ENCODE data around the gene PODXL2. TPM values are rescaled to one million over a fixed set of nuclear protein-coding genes. Genes with fewer than 3 reads are reported as not detected.

Gene PODXL2
- total and polyA plus RNA-seq, 2 of the 8 experiments (the other 6 are each of a cell fraction or from before 2014, with no cell fraction given): 27.6 to 31.6 TPM

DNA sequence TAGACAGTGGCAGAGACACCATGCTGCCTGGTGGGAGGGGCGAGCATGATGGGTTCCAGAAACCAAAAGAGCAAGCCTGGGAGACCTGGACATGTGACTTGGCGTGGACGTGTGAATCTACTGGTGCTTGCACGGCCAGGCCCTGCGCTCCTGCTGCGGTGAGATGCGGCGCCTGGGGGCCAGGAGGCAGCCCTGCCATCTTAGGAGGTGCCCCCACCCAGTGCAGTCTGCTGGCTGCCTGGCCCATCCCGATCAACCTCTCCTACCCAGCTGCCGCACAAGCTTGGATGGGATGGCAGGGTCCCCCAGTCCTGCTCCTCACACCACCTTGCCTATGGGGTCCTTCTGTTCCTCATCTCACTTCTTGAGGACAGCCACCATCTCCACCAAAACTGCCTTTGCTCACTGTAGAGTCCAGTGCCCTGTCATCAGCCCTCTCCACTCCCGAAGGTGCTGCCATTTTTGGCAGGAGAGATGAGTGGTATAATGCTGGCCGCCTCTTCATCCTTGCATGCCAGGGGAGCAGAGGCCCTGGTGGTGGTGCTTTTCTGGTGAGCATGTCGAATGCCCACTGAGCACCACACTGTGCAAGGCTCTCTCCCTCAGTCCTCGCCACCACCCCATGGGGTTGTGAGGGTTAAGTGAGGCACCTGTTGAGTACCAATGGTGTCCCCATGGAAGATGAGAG lies 40.7 kb downstream of the PODXL2 start:
- Histone ChIP-seq H2BK12ac (ENCODE audit: low read depth, low read length) (no peak overlapping the region), H3K18ac (ENCODE audit: extremely low read depth, low read length) (no peak overlapping the region), H3K36me3 (ENCODE audit: control insufficient read depth in 2 of 4, insufficient read depth in 4 of 4, low read length in 3 of 4) (peaks cover 0 to 3% (median 0%) of the 10 kb centered on the region in 4 experiments; a peak in 1 of 8 replicates), H3K23ac (ENCODE audit: insufficient read length) (no peak overlapping the region), H2BK20ac (ENCODE audit: low read length) (no peak overlapping the region), H3K56ac (replicated peaks; ENCODE audit: insufficient read length, low read depth, low read length) (no peak overlapping the region), H4K8ac (ENCODE audit: extremely low read depth, insufficient read depth, low read length) (no peak overlapping the region), H3K14ac (ENCODE audit: insufficient read length) (no peak overlapping the region), H4K20me1 (replicated peaks in 1 of 2; ENCODE audit: control insufficient read depth in 1 of 2, insufficient read depth in 2 of 2, low read length in 2 of 2) (no peaks in the 10 kb centered on the region), H3K4me1 (replicated peaks in 1 of 4; ENCODE audit: control insufficient read depth in 3 of 4, insufficient read depth in 4 of 4, low read length in 3 of 4) (peaks cover 0 to 14% (median 10%) of the 10 kb centered on the region in 4 experiments; a peak in 6 of 7 replicates), H2BK120ac (replicated peaks; ENCODE audit: low read depth, low read length) (no peak overlapping the region), H2BK15ac (ENCODE audit: low read length) (no peak overlapping the region), H3K9ac (replicated peaks in 1 of 4; ENCODE audit: extremely low read depth in 1 of 4, low read depth in 3 of 4, low read length in 3 of 4) (no peak overlapping the region), H3K79me1 (ENCODE audit: low read depth, low read length) (no peaks in the 10 kb centered on the region), H3K27ac (ENCODE audit: low read depth, low read length) (no peak overlapping the region), H4K5ac (ENCODE audit: insufficient read length, low read depth, low read length) (no peak overlapping the region), H2AFZ (ENCODE audit: low read length) (no peak overlapping the region), H2BK5ac (ENCODE audit: low read depth, low read length) (no peak overlapping the region), H3K23me2 (ENCODE audit: low read depth, low read length) (peaks cover 12% of the 10 kb centered on the region; the same call in 1 of the 2 replicates), H2AK5ac (ENCODE audit: low read depth, low read length) (no peak overlapping the region), H3K4me2 (ENCODE audit: insufficient read depth in 1 of 2, low read depth in 2 of 2, low read length in 2 of 2) (no peak overlapping the region), H3K4ac (replicated peaks; ENCODE audit: insufficient read length, low read depth, low read length) (no peak overlapping the region), H3K79me2 (ENCODE audit: control insufficient read depth in 1 of 2, insufficient read depth in 2 of 2, low read length in 2 of 2) (no peaks in the 10 kb centered on the region), H3K9me3 (ENCODE audit: insufficient read depth in 2 of 2, low read depth in 1 of 2, low read length in 1 of 2) (no peaks in the 10 kb centered on the region), H3K27me3 (replicated peaks in 1 of 4; ENCODE audit: control insufficient read depth in 3 of 4, extremely low read depth in 1 of 4, insufficient read depth in 3 of 4, low read length in 3 of 4) (no peaks in the 10 kb centered on the region; a peak in 2 of 7 replicates), H4K91ac (replicated peaks; ENCODE audit: insufficient read length, low read length) (no peak overlapping the region), H3K4me3 (ENCODE audit: extremely low read depth in 1 of 4, insufficient read depth in 2 of 4, low read depth in 3 of 4, low read length in 4 of 4) (no peak overlapping the region)
- WGBS, 2 experiments (ENCODE audit: extremely low coverage in 1 of 2, insufficient coverage in 1 of 2, insufficient read length in 1 of 2, insufficient replicate concordance in 2 of 2, low coverage in 1 of 2, low lambda C conversion rate in 2 of 2, missing lambda C conversion rate in 1 of 2): 89% methylated on average over 14 of the region's 14 CpGs; no CpG with 5 or more reads in 1 of the 2 experiments
- no peak for DNase-seq (ENCODE audit: low read depth in 1 of 2, low spot score in 2 of 2)
- FAIRE-seq: no peak
- CTCF ChIA-PET (ENCODE audit: partially characterized antibody): interaction anchor here (1.9 to 3.5 kb wide), 3 partner anchors 10 to 162 kb away, joined by 6 to 17 read pairs (median 8); no protein-coding TSS in a partner anchor
- POLR2A ChIA-PET (ENCODE audit: partially characterized antibody): interaction anchor here (0.9 to 1.1 kb wide), 2 partner anchors 10 kb away, joined by 3 to 4 read pairs; no protein-coding TSS in a partner anchor
- TF ChIP-seq CHD2 (IDR thresholded peaks at IDR 0.05; ENCODE audit: low read length): no peak
- no peak for TF ChIP-seq KDM1A (IDR thresholded peaks at IDR 0.05; ENCODE audit: borderline replicate concordance, low read length)
- no peak for TF ChIP-seq TBP (IDR thresholded peaks at IDR 0.05; ENCODE audit: low read depth, low read length)

Data from H1 (cell line).